HG03457 (cell line): Measurements from ENCODE around the gene RPL9.
"Not testable (repeated sequence)": the region's sequence is repeated elsewhere in the genome, so short reads cannot be mapped to it uniquely, and the experiment has no call there.

Experiments used
- ATAC-seq: cut with Tn5 transposase; IDR thresholded peaks from one replicate; pipeline ENCODE4 v1.9.1; 2021; ENCODE audit warnings: moderate number of reproducible peaks; ENCODE audit not compliant: unreplicated experiment

Gene RPL9

DNA sequence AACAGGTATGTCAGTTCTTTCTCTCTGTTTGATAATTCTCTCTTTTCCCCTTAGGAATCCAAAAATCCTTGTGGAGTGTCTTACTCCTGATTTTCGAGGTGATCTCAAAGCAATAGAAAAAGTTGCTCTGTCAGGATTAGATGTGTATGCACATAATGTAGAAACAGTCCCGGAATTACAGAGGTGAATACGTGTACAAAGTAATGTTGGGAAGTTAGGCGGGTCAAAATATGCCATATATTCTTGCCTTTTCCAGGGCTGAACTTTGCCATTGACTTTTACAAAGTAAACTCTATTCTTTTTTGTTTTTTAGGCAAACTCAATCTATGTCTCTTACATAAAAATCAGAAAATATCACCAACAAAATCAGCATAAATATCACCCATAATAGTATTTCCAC is 8.7 kb upstream of the RPL9 start:
- ATAC-seq: no peak

DNA sequence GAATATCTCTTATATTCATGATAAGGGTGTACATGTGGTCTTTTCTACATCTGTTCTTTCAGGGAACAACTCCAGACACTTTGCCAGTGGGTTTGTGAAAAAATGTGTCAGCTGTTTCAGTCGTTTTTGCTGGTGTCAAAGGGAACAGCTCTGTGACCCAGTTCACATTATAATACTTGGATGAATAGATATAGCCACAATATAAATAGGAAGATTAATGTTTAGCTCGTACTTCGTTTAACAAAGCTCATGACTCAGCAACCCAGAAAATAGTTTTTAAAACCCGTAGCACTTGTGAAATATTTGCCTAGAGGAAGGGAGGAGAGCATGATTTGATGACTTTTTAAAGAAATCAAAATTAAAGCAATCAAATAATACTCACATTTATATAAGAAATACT is 8.0 kb upstream of the RPL9 start:
- no peak for ATAC-seq

DNA sequence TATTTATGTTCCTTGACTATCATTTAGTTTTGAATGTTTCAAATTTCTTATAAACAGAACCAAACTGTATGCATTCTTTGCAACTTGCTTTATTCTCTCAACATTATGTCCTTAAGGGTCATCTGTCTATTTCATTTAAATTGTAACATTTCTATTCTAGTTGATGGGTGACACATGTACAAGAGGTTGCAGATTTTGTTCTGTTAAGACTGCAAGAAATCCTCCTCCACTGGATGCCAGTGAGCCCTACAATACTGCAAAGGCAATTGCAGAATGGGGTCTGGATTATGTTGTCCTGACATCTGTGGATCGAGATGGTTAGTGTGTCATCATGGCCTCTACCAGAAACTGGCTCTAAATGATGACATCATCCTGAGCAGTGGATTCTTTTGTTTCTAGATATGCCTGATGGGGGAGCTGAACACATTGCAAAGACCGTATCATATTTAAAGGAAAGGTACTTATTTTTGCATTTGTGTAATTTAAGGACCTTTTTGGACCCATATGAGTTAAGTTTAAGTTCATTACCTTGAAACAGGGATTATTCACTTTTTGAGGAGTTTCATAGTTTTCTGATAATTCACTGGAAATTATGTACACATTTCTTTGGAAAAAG is 6.3 kb upstream of the RPL9 start:
- no peak for ATAC-seq

DNA sequence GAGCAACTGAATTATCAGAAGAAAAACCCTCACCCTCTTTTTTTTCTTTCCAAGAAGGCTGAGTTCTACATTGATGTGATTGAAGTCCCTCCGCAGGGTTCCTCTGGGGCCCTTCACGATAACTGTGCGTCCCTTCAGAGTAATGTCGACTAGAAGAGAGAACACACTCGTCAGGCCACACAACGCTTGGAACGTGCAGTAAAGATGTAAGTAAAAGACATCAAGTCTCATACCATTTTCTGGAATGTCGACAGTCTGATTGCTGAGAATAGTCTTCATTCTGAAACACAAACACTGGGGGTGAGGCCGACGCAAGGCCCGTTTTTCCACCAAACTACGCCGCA is 589 bp downstream of the RPL9 start:
- ATAC-seq: not testable (repeated sequence)

DNA sequence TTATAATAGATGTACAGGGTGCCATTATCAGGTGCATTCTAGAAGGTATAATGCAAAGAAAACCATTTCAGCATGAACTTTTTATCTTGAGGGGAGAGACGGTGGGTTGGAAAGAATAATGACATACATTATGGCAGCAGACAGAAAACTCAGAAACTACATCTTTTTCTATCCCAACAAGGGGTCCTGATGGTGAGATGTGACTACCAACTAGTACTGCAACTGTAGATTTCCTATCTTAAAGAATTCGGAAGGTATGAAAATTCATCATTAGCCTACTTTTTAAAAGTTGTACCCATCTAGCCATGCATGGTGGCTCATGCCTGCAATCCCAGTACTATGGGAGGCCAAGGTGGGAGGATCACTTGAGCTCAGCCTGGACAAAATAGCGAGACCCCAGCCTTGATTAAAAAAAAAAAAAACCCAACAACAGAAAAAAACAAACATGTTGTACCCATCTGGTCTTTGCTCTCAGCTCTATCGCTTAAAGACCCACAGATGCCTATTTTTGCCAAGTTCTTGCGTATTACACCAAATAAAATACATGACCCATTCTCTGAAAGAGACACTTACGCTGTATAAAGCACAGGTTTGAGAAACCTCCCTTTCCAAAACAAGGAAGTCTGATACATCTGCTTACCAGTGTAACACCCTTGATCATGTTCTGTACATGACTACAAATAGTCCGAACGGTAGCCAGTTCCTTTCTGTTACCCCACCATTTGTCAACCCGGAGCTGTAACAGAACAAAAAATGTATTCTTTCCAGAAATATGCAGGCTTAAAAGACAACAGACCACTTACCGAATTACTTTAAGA is 1.6 kb downstream of the RPL9 start:
- no peak for ATAC-seq

DNA sequence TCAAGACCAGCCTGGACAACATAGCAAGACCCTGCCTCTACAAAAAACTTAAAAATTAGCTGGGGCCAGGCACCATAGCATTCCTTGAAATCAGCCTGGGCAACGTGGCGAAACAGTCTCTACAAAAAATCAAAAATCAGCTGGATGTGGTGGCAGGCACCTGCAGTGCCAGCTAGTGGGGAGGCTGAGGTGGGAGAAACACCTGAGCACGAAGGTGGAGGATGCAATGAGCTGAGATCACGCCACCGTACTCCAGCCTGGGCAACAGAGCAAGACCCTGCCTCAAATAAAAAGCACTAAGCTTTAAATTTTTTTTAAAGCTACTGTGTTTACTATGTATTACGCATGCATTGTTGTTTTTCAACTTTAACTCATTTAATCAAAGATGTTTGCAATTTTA is 3.2 kb downstream of the RPL9 start:
- no peak for ATAC-seq

DNA sequence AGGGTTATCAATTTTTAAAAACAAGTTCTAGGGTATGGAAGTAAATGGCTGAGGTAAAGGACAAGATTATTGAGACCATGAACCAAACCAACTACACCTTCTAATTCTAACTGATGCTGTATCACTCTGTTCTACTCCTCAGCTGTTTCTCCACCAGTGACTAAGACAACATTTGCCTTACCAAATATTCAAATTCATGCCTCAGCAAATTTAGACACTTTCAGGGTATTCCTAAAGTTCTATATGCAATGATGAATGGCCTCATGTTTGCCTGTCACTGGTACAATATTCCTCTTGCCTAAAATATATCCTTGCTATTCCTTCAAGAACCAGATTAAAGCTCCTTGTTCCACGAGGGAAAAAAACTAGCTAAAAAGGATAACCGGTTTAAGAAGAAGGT is 5.0 kb downstream of the RPL9 start:
- no peak for ATAC-seq

DNA sequence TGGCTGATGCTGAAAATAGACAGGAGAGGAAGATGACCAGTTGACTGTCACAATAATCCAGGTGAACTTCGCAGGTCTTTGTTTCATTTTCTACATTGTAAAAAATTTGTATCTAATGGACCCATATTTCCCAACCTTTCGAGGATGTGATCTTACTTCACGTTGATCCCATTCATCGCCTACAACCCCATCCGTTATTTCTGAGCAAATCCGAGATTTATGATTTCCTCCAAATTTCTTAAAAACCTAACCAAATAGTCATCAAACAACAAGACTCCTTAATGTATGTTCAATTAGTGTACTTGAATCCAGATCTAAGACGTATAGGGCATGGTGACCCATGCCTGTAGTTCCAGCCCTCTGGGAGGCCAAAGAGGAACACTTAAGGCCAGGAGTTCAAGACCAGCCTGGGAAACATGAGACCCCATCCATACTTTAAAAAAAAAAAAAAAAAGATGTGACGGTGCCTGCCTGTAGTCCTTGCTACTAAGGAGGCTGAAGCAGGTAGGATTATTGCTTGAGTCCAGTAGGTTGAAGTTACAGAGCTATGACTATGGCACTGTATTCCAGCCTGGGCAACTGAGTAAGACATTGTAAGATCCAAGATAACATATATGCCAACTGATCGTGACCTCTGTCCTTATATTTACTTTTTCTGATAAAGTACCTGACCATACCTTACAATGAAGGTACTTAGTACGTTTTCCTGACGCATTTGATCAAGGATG is 5.7 kb downstream of the RPL9 start:
- ATAC-seq: no peak

DNA sequence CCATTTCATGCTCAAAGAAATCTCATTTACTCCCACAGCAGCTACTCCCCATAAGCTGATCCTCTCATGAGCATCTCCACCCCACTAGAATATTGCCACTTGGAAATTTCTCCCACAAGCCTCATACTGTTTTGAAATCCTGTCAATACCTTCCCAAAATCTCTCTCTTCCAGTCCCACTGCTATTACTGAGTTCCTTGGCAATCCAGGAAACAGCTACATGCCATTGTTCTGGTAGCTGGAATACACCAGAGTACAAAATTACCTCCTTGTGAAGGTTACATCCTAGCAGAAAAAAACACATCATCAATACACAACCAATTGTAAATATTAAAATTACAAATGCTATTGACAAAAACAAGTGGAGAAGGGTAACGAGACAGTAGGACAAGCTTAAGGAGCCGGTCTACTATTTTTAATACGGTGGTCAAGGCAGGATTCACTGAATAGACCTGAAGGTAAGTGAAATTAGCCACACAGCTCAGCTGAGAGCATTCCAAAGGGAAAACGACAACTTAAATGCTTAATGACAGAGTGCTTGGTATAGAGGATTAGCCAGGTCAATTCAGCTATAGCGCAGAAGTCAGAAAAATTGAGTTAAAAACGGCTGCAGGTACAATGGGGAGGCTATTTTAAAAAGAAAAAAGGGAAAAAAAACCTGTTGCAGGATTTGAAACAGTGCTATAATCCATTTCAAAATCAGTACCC is 6.4 kb downstream of the RPL9 start:
- ATAC-seq: no peak

DNA sequence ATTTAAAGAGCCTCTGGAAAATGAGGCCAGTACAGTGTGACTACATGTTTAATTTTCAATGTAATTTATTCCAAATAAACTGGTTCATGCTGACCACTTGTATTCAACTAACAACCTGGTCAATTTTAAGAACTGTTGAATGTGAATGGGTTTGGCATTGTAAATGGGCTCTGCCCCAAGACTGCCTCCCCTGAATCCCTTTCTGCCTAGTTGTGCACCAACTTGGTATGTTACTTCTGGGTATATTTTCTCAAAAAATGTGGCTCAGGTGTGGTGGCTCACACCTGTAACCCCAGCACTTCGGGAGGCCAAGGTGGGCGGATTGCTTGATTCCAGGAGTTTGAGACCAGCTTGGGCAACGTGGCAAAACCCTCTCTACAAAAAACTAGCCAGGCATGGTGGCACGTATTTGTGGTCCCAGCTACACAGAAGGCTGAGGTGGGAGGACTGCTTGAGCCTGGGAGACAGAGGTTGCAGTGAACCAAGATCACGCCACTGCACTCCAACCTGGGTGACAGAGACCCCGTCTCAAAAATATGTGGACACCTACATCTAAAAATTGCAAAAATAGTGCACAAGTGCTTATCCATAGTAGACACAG is 7.2 kb downstream of the RPL9 start:
- ATAC-seq: no peak

DNA sequence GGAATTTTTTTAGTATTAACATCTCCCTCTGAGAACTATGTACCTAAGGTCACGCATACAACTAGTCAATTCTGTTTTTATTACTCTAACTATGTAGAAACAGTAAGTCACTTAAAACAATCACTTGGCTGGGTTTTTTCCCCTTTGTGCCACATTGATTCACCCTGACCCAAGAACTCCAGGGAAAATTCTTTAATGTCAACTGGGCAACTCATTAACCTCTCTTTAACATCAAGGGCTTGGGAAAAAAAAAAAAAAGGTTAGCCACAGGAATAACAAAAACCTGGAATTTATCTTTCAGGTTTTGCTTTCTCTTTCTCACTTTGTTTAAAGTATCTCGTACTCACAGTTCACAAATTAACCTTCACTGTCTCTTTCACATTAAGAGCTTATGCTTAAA is 8.1 kb downstream of the RPL9 start:
- no peak for ATAC-seq

DNA sequence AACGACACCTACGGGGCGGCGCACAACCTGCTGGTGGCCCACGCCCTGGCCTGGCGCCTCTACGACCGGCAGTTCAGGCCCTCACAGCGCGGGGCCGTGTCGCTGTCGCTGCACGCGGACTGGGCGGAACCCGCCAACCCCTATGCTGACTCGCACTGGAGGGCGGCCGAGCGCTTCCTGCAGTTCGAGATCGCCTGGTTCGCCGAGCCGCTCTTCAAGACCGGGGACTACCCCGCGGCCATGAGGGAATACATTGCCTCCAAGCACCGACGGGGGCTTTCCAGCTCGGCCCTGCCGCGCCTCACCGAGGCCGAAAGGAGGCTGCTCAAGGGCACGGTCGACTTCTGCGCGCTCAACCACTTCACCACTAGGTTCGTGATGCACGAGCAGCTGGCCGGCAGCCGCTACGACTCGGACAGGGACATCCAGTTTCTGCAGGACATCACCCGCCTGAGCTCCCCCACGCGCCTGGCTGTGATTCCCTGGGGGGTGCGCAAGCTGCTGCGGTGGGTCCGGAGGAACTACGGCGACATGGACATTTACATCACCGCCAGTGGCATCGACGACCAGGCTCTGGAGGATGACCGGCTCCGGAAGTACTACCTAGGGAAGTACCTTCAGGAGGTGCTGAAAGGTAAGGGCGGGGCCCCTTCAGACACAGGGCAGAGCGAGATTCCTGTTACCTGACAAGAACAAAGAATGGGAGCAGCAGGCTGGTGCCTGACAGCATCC is 11.7 kb downstream of the RPL9 start:
- ATAC-seq: peak; percentile 66

DNA sequence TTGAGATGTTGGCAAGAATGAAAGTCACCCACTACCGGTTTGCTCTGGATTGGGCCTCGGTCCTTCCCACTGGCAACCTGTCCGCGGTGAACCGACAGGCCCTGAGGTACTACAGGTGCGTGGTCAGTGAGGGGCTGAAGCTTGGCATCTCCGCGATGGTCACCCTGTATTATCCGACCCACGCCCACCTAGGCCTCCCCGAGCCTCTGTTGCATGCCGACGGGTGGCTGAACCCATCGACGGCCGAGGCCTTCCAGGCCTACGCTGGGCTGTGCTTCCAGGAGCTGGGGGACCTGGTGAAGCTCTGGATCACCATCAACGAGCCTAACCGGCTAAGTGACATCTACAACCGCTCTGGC is 12.3 kb downstream of the RPL9 start:
- ATAC-seq: no peak

DNA sequence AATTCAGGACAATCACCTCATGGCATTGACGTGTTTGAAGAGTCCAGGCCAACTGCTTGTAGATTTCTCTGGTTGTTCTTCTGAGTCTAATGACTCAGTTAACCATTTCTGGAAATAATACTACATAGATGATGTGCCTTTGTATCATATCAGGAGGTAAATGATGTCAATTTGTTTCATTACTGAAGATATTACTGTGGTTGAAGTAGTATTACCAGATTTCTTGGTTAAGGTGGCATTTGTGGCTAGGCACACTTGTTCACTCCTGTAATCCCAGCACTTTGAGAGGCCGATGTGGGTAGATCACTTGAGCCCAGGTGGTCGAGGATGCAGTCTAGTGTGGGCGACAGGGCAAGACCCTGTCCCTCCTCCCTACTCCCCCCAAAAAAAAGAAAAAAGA is 15.7 kb downstream of the RPL9 start:
- ATAC-seq: no peak

DNA sequence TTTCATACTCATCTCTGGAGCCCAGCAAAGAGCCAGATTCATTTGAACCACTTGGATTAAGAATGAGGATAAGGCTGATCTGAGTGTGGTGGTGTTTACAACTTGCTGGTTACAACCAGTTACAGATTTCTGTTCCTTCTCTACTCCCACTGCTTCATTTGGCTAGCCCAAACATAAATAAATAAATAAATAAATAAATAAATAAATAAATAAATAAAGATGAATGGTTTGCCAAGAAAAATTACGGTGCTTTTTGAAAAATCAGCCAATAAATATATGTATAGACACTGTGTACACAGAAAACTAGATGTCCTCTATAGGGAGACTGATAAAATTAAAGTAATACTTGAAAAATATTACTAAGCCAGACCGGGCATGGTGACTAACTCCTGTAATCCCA is 17.1 kb downstream of the RPL9 start:
- no peak for ATAC-seq

DNA sequence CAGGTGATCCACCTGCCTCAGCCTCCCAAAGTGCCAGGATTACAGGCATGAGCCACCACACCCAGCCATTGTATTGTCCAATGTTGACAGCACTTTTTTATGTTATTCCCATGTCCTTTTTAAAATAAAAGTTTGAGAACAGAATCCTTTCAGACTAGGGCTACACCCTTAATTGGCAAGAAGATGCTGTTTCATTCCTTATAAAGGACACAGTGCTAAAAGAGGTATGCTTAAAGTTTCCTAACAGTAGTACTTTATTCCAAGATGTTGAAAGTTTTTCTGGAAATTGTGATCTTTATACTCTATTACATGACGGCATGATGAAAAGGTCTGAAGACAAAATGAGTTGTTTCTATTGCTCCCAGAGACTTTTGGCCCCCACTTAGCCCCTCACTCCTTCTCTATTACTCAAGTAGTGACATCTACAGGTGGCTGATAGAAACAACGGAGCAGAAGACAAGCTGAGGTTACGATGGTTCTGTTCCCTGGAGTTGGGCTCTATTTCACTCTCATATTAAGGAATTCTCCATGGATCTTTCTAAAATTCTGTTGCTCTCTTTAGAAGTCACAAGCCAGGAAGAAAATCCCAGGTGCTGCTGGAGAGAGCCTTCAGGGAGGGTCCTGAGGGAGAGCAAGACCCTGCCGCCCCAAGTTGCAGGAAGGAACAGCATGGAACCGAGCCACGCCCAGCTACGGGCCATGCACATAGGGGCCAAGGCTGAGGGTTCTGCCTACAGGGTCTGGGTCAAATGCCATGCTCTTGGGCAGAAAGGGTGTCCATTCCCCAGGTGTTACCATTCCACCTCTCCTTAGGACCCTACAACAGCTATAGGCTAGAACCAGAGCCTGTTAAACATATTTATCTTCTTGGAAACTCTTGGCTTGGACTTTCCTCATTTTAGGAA is 22.8 kb downstream of the RPL9 start:
- ATAC-seq: no peak

DNA sequence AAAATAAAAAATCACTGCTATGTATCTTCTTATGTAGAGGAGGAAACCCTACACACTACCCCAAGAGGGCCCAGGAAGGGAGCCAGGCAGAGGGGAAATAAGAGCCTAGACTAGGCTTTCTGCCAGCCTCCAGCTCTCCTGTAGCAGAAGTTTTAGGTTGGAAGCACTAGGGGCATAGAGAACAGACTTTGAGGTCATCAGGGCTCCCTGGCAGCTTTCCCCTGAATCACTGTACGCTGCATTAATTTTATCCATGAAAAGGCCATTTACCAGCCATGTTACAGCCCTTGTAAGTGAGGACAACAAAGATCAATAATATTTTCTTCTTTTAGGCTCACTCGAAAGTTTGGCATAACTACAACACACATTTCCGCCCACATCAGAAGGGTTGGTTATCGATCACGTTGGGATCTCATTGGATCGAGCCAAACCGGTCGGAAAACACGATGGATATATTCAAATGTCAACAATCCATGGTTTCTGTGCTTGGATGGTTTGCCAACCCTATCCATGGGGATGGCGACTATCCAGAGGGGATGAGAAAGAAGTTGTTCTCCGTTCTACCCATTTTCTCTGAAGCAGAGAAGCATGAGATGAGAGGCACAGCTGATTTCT is 24.7 kb downstream of the RPL9 start:
- no peak for ATAC-seq

DNA sequence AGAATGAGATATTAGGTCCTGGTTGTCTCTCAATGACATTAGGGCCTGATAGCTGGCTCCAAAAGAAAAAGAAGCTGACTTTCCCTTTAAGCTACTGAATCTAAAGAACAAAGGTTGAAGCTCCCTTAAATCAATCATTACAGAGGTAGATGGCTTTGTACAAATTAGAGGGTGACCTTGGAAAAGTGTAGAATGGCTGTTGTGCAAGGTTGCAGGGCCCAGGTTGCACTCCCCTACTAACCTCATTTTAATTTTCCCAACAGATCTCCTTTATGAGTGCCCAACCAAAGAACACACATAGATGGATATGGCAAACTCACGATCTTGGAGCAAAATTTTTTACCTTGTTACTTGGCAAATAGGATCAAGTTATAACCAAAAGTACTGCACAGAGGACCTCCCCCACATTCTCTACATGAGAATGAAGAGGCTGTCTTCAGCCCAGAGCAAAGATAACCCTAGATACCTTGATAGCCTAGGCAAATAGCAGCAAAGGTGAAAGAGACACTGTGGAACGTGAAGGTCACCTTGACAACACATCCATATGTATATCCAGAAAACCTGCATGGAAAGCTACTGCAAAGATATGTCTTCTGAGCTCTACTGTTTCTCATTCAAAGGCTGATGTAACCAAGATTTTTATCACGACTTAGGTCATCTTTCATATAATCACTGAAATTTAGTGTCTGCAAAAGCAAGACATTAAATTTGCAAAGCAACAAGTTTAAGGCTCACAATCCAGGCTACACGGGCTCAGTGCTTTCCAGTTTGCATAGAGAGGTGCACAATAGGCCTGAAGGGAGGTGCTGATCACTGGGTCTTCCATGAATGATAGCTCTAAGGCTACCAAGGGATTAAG is 29.0 kb downstream of the RPL9 start:
- no peak for ATAC-seq
